ENCODE data around the gene IL9.

DNA sequence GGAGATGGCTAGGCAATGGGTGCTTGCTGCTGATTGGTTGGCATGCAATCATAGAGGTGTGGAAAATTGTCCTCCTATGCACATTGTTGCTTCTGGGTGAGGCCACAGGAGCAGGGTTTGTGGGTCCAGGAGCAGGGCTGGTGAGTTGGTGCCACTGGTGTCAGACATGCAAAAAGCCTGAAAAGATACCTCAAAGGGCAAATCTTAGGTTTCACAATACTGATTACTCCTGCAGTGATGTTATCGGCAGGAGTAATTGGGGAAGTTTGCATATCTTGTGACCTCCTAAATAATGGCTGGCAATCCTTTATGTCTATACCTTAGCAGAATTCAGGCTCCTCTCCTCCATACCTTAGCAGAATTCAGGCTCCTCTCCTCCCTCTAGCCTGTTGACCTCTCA lies 36.0 kb downstream of the IL9 start:
- TF ChIP-seq, protein P1, sequence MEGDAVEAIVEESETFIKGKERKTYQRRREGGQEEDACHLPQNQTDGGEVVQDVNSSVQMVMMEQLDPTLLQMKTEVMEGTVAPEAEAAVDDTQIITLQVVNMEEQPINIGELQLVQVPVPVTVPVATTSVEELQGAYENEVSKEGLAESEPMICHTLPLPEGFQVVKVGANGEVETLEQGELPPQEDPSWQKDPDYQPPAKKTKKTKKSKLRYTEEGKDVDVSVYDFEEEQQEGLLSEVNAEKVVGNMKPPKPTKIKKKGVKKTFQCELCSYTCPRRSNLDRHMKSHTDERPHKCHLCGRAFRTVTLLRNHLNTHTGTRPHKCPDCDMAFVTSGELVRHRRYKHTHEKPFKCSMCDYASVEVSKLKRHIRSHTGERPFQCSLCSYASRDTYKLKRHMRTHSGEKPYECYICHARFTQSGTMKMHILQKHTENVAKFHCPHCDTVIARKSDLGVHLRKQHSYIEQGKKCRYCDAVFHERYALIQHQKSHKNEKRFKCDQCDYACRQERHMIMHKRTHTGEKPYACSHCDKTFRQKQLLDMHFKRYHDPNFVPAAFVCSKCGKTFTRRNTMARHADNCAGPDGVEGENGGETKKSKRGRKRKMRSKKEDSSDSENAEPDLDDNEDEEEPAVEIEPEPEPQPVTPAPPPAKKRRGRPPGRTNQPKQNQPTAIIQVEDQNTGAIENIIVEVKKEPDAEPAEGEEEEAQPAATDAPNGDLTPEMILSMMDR (IDR thresholded peaks at IDR 0.05) = no peak
- no peak for TF ChIP-seq POLR2A (IDR thresholded peaks at IDR 0.05)
